ENCODE results near the gene SH3GL1.

SH3GL1 gene

DNA sequence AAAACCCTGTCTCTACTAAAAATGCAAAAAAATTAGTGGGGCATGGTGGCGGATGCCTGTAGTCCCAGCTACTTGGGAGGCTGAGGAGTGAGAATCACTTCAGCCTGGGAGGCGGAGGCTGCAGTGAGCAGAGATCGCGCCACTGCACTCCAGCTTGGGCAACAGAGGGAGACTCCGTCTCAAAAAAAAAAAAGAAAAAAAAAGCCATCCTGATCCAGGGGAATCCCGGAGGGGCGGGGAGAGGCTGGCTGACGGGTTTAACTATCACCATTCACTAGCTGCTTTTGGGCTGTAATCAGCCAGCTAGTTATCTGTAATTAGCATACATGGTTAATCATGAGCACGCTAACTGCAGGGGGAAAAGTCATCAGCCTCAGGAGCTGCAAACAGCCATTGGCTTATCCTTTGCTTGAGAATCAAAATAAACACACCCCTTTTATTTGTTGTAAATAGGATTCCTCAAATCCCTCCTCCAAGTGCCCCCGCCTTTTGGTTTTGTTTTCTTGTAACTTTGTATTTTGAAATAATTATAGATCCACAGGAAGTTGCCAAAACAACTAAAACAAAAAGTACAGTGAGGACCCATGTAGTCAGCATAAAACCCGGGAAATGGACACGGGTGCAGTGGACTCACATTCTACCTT lies 86.4 kb downstream of the SH3GL1 start:
- no peak for DNase-seq

Data from T1000 (cell line).